ENCODE measurements around the gene TMPO.
A peak's percentile ranks its signal among the peaks of the same experiment; 100 is the strongest.

Gene TMPO

DNA sequence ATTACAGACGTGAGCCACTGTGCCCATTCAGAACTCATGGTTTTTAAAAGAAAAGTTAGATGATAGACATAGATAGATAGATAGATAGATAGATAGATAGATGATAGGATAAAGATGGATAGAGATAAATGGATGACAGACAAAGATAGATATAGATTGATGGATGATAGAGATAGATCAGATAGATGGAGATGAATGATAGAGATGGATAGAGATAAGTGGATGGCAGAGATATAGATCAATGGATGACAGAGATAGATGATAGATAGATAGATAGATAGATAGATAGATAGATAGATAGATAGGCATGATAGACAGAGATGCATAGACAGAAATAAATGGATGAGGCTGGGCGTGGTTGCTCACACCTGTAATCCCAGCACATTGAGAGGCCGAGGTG lies 64.4 kb downstream of the TMPO start:
- POLR2A ChIA-PET: no interaction called here
- CTCF ChIA-PET: interaction anchor here (0.7 to 1.9 kb wide), 3 partner anchors 13 to 375 kb away, joined by 3 to 9 read pairs (median 8); no protein-coding TSS in a partner anchor
- no peaks in the 10 kb centered on the region for H3K9me3 ChIP-seq (ENCODE audit: control insufficient read depth, insufficient read depth, low read depth, low read length)
- no peaks in the 10 kb centered on the region for H3K36me3 ChIP-seq (ENCODE audit: control insufficient read depth in 2 of 2, insufficient read depth in 1 of 2, low read length in 2 of 2)
- no peak for TF ChIP-seq ZNF175 (tag by site-specific recombination; IDR thresholded peaks at IDR 0.05)
- TF ChIP-seq ZEB2 (tag by site-specific recombination; IDR thresholded peaks at IDR 0.05): no peak
- no peak for TF ChIP-seq IKZF3 (tag by site-specific recombination; IDR thresholded peaks at IDR 0.05)
- TF ChIP-seq ZNF335 (tag by site-specific recombination; conservative IDR thresholded peaks at IDR 0.05): no peak
- no peak for TF ChIP-seq ZNF223 (tag by site-specific recombination; IDR thresholded peaks at IDR 0.05)
- TF ChIP-seq ZNF211 (tag by site-specific recombination; IDR thresholded peaks at IDR 0.05; ENCODE audit: low read depth): no peak
- TF ChIP-seq ZBTB20 (tag by site-specific recombination; IDR thresholded peaks at IDR 0.05): no peak
- no peak for TF ChIP-seq ZSCAN30 (tag by site-specific recombination; IDR thresholded peaks at IDR 0.05)
- TF ChIP-seq ZNF366 (tag by site-specific recombination; conservative IDR thresholded peaks at IDR 0.05): peak; percentile 73
- no peak for TF ChIP-seq ZNF174 (tag by site-specific recombination; IDR thresholded peaks at IDR 0.05)
- no peak for TF ChIP-seq PRDM1 (tag by site-specific recombination; IDR thresholded peaks at IDR 0.05)
- TF ChIP-seq, protein P1, sequence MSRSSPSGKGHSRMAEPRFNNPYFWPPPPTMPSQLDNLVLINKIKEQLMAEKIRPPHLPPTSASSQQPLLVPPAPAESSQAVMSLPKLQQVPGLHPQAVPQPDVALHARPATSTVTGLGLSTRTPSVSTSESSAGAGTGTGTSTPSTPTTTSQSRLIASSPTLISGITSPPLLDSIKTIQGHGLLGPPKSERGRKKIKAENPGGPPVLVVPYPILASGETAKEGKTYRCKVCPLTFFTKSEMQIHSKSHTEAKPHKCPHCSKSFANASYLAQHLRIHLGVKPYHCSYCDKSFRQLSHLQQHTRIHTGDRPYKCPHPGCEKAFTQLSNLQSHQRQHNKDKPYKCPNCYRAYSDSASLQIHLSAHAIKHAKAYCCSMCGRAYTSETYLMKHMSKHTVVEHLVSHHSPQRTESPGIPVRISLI (tag by site-specific recombination; IDR thresholded peaks at IDR 0.05): no peak
- TF ChIP-seq ZNF514 (tag by site-specific recombination; IDR thresholded peaks at IDR 0.05): no peak
- no peak for TF ChIP-seq KLF16 (tag by site-specific recombination; IDR thresholded peaks at IDR 0.05)
- peak; percentile 86 for TF ChIP-seq ZBTB17 (tag by site-specific recombination; IDR thresholded peaks at IDR 0.05)
- TF ChIP-seq ZBTB8A (tag by site-specific recombination; IDR thresholded peaks at IDR 0.05): no peak
- no peak overlapping the region for H3K4me3 ChIP-seq (ENCODE audit: low read depth, low read length)
- 0 out of 2 replicates have a peak, but pooled peaks cover 6% of the 10 kb centered on the region for H3K4me1 ChIP-seq (ENCODE audit: control insufficient read depth, insufficient read depth, low read length)
- no peak overlapping the region for H3K27ac ChIP-seq (ENCODE audit: extremely low read depth, low read depth, low read length)

DNA sequence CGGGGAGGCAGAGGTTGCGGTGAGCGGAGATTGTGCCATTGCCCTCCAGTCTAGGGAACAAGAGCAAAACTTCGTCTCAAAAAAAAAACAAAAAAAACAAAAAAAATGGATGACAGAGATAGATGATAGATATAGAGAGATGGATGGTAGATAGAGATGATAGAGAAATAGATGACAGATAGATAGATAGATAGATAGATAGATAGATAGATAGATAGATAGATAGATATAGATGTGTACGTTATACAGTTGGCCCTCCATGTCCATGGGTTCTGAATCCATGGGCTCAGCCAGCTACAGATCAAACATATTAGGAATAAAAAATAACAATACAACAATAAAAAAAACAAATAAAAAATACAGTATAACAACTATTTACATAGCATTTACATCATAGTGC lies 65.3 kb downstream of the TMPO start:
- POLR2A ChIA-PET: interaction anchor here (1.5 kb wide), 1 partner anchor 13 kb away, joined by 7 read pairs; the partner anchor contains the start of gene SLC25A3
- CTCF ChIA-PET: interaction anchor here (0.7 to 1.9 kb wide), 2 partner anchors 14 to 374 kb away, joined by 3 to 8 read pairs; no protein-coding TSS in a partner anchor
- Histone ChIP-seq H3K9me3 (ENCODE audit: control insufficient read depth, insufficient read depth, low read depth, low read length) (no peaks in the 10 kb centered on the region), H3K36me3 (ENCODE audit: control insufficient read depth in 2 of 2, insufficient read depth in 1 of 2, low read length in 2 of 2) (no peaks in the 10 kb centered on the region), H3K4me1 (ENCODE audit: control insufficient read depth, insufficient read depth, low read length) (0 out of 2 replicates have a peak, but pooled peaks cover 6% of the 10 kb centered on the region), H3K27ac (ENCODE audit: extremely low read depth, low read depth, low read length) (no peak overlapping the region), H3K4me3 (ENCODE audit: low read depth, low read length) (no peak overlapping the region)
- TF ChIP-seq ZFP41 (tag by site-specific recombination; IDR thresholded peaks at IDR 0.05; ENCODE audit: borderline replicate concordance): no peak
- peak; percentile 39; the same call in 1 of the 2 replicates for TF ChIP-seq ZBTB17 (tag by site-specific recombination; IDR thresholded peaks at IDR 0.05)

DNA sequence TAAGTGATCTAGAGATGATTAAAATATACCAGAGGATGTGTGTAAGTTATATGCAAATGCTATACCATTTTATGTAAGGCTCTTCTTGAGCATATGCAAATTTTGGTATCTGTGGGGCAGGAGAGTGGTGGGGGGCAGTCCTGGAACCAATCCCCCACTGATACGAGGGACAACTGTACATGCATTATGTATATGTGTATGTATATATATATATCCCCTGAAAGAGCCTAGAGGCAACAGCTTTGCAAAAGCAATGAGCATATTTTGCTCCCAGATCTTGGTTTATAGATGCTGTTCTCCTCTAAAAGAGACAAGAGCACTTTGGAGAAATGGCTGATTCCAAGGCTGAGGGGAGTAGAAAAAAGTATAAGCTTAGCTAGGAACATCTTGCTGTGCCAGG lies 65.7 kb downstream of the TMPO start:
- Histone ChIP-seq H3K4me1 (ENCODE audit: control insufficient read depth, insufficient read depth, low read length) (0 out of 2 replicates have a peak, but pooled peaks cover 6% of the 10 kb centered on the region), H3K27ac (ENCODE audit: extremely low read depth, low read depth, low read length) (no peak overlapping the region), H3K4me3 (ENCODE audit: low read depth, low read length) (no peak overlapping the region), H3K36me3 (ENCODE audit: control insufficient read depth in 2 of 2, insufficient read depth in 1 of 2, low read length in 2 of 2) (no peaks in the 10 kb centered on the region), H3K9me3 (ENCODE audit: control insufficient read depth, insufficient read depth, low read depth, low read length) (no peaks in the 10 kb centered on the region)
- CTCF ChIA-PET: interaction anchor here (0.7 to 1.9 kb wide), 2 partner anchors 15 to 1591 kb away, joined by 3 to 8 read pairs; no protein-coding TSS in a partner anchor
- TF ChIP-seq ZBTB1 (tag by site-specific recombination; IDR thresholded peaks at IDR 0.05) (no peak), GLIS1 (tag by site-specific recombination; IDR thresholded peaks at IDR 0.05) (no peak), ZBTB21 (tag by site-specific recombination; IDR thresholded peaks at IDR 0.05) (no peak), ZNF114 (tag by site-specific recombination; IDR thresholded peaks at IDR 0.05) (no peak), ZNF335 (tag by site-specific recombination; conservative IDR thresholded peaks at IDR 0.05) (no peak), ZNF558 (tag by site-specific recombination; IDR thresholded peaks at IDR 0.05) (no peak), PRDM1 (tag by site-specific recombination; IDR thresholded peaks at IDR 0.05) (no peak)
- POLR2A ChIA-PET: interaction anchor here (1.5 kb wide), 1 partner anchor 13 kb away, joined by 7 read pairs; the partner anchor contains the start of gene SLC25A3
